ENCODE data around the gene CFLAR.

Gene CFLAR

GRCh38 chr2:201197781-201198180 lies 81.8 kb downstream of the CFLAR start:
- TF ChIP-seq CTCF (IDR thresholded peaks at IDR 0.05) = no peak

- no peak for TF ChIP-seq CTCF (IDR thresholded peaks at IDR 0.05)
Measured at GRCh38 chr2:201199847-201200246, 83.9 kb downstream of the CFLAR start.

- no peak for TF ChIP-seq CTCF (IDR thresholded peaks at IDR 0.05)
Measured at GRCh38 chr2:201200345-201200744, 84.4 kb downstream of the CFLAR start.

GRCh38 chr2:201201371-201201770 lies 85.4 kb downstream of the CFLAR start:
- no peak for TF ChIP-seq CTCF (IDR thresholded peaks at IDR 0.05)

GRCh38 chr2:201203916-201204654 lies 88.1 kb downstream of the CFLAR start:
- TF ChIP-seq CTCF (IDR thresholded peaks at IDR 0.05) = no peak

GRCh38 chr2:201204655-201205514 lies 88.9 kb downstream of the CFLAR start:
- TF ChIP-seq CTCF (IDR thresholded peaks at IDR 0.05) = no peak

GRCh38 chr2:201205515-201205849 lies 89.5 kb downstream of the CFLAR start:
- no peak for TF ChIP-seq CTCF (IDR thresholded peaks at IDR 0.05)

Data from LNCAP (cell line).